ENCODE measurements around the gene ATF6B.
"Not testable (repeated sequence)": the region's sequence is repeated elsewhere in the genome, so short reads cannot be mapped to it uniquely, and the experiment has no call there.

ATF6B gene

GRCh38 chr6:32153564-32154513 is 25.8 kb upstream of the ATF6B start, which contains the start of gene PPT2:
PPT2 (plus strand) TSS chr6:32154141; CDS start chr6:32154595, 454 bp downstream.
- DNase-seq, result peak; percentile 90

GRCh38 chr6:32152769-32153563 is 24.9 kb upstream of the ATF6B start:
- DNase-seq, result peak; percentile 31

- DNase-seq, result no peak
Measured at GRCh38 chr6:32151863-32152768, 24.1 kb upstream of the ATF6B start, which contains the start of gene PRRT1. PRRT1 (minus strand) TSS chr6:32151939; CDS start chr6:32151827, 112 bp downstream.

GRCh38 chr6:32151181-32151862 is 23.3 kb upstream of the ATF6B start:
- DNase-seq, result no peak

GRCh38 chr6:32149932-32150870 is 22.2 kb upstream of the ATF6B start:
- no peak for DNase-seq

GRCh38 chr6:32149092-32149755 is 21.2 kb upstream of the ATF6B start:
- DNase-seq, result no peak

- no peak for DNase-seq
Measured at GRCh38 chr6:32148289-32149091, 20.4 kb upstream of the ATF6B start.

GRCh38 chr6:32147401-32148132 is 19.5 kb upstream of the ATF6B start:
- DNase-seq, result no peak

- no peak for DNase-seq
Measured at GRCh38 chr6:32146687-32147086, 18.6 kb upstream of the ATF6B start.

- DNase-seq, result no peak
Measured at GRCh38 chr6:32146287-32146686, 18.2 kb upstream of the ATF6B start.

GRCh38 chr6:32144238-32144637 is 16.2 kb upstream of the ATF6B start:
- DNase-seq, result not testable (repeated sequence)

- DNase-seq, result no peak
Measured at GRCh38 chr6:32140420-32141046, 12.5 kb upstream of the ATF6B start.

GRCh38 chr6:32139590-32139989 is 11.5 kb upstream of the ATF6B start:
- no peak for DNase-seq

GRCh38 chr6:32137454-32137853 is 9.4 kb upstream of the ATF6B start:
- no peak for DNase-seq

- DNase-seq, result no peak
Measured at GRCh38 chr6:32133786-32134185, 5.7 kb upstream of the ATF6B start.

GRCh38 chr6:32132110-32132509 is 4.1 kb upstream of the ATF6B start:
- DNase-seq, result peak; percentile 27

GRCh38 chr6:32131439-32131948 is 3.4 kb upstream of the ATF6B start:
- no peak for DNase-seq
